ENCODE data around the gene NPM3.

NPM3 gene

DNA sequence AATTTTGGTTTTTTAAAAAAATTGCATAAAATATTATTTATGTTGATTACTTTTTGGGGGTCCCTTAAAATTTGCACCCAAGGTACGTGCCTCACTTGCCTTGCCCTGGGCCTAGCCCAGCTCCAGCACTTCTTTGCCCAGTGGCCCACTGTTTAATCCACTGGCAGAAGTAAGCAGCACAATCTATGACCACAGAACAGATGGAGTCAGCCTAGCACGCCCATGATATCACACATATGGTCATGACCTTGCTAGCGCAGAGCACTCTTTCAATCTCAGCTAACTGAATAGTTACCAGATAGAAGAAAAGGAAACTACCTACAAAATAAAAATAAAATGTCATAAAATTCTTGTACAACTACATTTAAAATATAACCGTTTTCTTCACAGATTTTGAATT is 29.4 kb upstream of the NPM3 start:
- H3K9ac ChIP-seq (ENCODE audit: low read depth, low read length, poor library complexity, severe bottlenecking), result peak overlapping the region; percentile 91
- peaks cover 52% of the 10 kb centered on the region for H3K36me3 ChIP-seq (ENCODE audit: insufficient read depth, low read length)
- H3F3A ChIP-seq (ENCODE audit: low read depth), result no peaks in the 10 kb centered on the region
- H3K4me3 ChIP-seq (ENCODE audit: low read length, poor library complexity, severe bottlenecking), result peak overlapping the region; percentile 98
- peak overlapping the region; percentile 100 for H3K4me2 ChIP-seq (ENCODE audit: low read depth, low read length, poor library complexity, severe bottlenecking)
- no peaks in the 10 kb centered on the region for H3K9me2 ChIP-seq (replicated peaks; ENCODE audit: low read depth, low read length)
- peaks cover 33% of the 10 kb centered on the region for H3K4me1 ChIP-seq (ENCODE audit: insufficient read depth, low read length, poor library complexity, severe bottlenecking)
- TF ChIP-seq, protein P1, sequence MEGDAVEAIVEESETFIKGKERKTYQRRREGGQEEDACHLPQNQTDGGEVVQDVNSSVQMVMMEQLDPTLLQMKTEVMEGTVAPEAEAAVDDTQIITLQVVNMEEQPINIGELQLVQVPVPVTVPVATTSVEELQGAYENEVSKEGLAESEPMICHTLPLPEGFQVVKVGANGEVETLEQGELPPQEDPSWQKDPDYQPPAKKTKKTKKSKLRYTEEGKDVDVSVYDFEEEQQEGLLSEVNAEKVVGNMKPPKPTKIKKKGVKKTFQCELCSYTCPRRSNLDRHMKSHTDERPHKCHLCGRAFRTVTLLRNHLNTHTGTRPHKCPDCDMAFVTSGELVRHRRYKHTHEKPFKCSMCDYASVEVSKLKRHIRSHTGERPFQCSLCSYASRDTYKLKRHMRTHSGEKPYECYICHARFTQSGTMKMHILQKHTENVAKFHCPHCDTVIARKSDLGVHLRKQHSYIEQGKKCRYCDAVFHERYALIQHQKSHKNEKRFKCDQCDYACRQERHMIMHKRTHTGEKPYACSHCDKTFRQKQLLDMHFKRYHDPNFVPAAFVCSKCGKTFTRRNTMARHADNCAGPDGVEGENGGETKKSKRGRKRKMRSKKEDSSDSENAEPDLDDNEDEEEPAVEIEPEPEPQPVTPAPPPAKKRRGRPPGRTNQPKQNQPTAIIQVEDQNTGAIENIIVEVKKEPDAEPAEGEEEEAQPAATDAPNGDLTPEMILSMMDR (conservative IDR thresholded peaks at IDR 0.05; ENCODE audit: low read length), result no peak
- no peak for TF ChIP-seq EZH2phosphoT487 (IDR thresholded peaks at IDR 0.05; ENCODE audit: borderline replicate concordance)
- no peak overlapping the region for H2AFZ ChIP-seq (ENCODE audit: low read length)
- H3K9me3 ChIP-seq (ENCODE audit: insufficient read depth, low read depth, low read length), result no peaks in the 10 kb centered on the region
- peaks cover 92% of the 10 kb centered on the region for H4K20me1 ChIP-seq (ENCODE audit: insufficient read depth, low read length, poor library complexity, severe bottlenecking)
- H3K79me2 ChIP-seq (ENCODE audit: insufficient read depth, low read length), result peaks cover 97% of the 10 kb centered on the region
- H3K27me3 ChIP-seq (ENCODE audit: insufficient read depth, low read length, poor library complexity, severe bottlenecking), result no peaks in the 10 kb centered on the region

DNA sequence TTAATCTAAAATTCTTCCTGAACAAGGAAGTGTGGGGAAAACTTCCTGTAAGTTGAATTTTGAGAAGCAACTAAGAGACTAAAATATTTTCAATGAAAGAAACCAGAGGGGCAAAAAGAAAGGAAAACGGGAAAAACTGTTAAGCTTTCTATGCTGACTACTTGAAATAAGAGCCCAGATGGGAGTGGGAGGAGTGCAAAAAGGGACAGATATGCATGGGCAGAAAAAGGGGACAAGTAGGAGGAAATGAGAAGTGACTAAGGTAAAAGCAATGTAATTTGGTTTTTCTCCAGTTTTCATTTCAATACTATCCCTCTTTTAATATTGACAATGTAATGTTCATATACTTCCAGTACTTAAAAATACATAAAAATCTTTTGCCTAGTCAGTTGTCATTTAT is 23.9 kb upstream of the NPM3 start:
- no peak overlapping the region for H3K9ac ChIP-seq (ENCODE audit: low read depth, low read length, poor library complexity, severe bottlenecking)
- H3K4me3 ChIP-seq (ENCODE audit: low read length, poor library complexity, severe bottlenecking), result no peak overlapping the region
- no peak overlapping the region for H2AFZ ChIP-seq (ENCODE audit: low read length)
- H3K27me3 ChIP-seq (ENCODE audit: insufficient read depth, low read length, poor library complexity, severe bottlenecking), result no peaks in the 10 kb centered on the region
- no peak overlapping the region for H3K4me2 ChIP-seq (ENCODE audit: low read depth, low read length, poor library complexity, severe bottlenecking)
- H3K36me3 ChIP-seq (ENCODE audit: insufficient read depth, low read length), result peaks cover 91% of the 10 kb centered on the region
- H3F3A ChIP-seq (ENCODE audit: low read depth), result no peaks in the 10 kb centered on the region
- no peaks in the 10 kb centered on the region for H3K4me1 ChIP-seq (ENCODE audit: insufficient read depth, low read length, poor library complexity, severe bottlenecking)
- H3K9me3 ChIP-seq (ENCODE audit: insufficient read depth, low read depth, low read length), result no peaks in the 10 kb centered on the region
- no peaks in the 10 kb centered on the region for H3K9me2 ChIP-seq (replicated peaks; ENCODE audit: low read depth, low read length)
- H4K20me1 ChIP-seq (ENCODE audit: insufficient read depth, low read length, poor library complexity, severe bottlenecking), result peaks cover 47% of the 10 kb centered on the region
- peaks cover 50% of the 10 kb centered on the region for H3K79me2 ChIP-seq (ENCODE audit: insufficient read depth, low read length)
- TF ChIP-seq, protein P1 (conservative IDR thresholded peaks at IDR 0.05; ENCODE audit: low read length), result no peak
- TF ChIP-seq EZH2phosphoT487 (IDR thresholded peaks at IDR 0.05; ENCODE audit: borderline replicate concordance), result no peak

- Histone ChIP-seq H3K9me2 (replicated peaks; ENCODE audit: low read depth, low read length) (no peaks in the 10 kb centered on the region), H2AFZ (ENCODE audit: low read length) (no peak overlapping the region), H3F3A (ENCODE audit: low read depth) (no peaks in the 10 kb centered on the region), H3K4me3 (ENCODE audit: low read length, poor library complexity, severe bottlenecking) (no peak overlapping the region), H3K27me3 (ENCODE audit: insufficient read depth, low read length, poor library complexity, severe bottlenecking) (no peaks in the 10 kb centered on the region), H3K4me2 (ENCODE audit: low read depth, low read length, poor library complexity, severe bottlenecking) (no peak overlapping the region), H4K20me1 (ENCODE audit: insufficient read depth, low read length, poor library complexity, severe bottlenecking) (peaks cover 43% of the 10 kb centered on the region), H3K4me1 (ENCODE audit: insufficient read depth, low read length, poor library complexity, severe bottlenecking) (no peaks in the 10 kb centered on the region), H3K79me2 (ENCODE audit: insufficient read depth, low read length) (peaks cover 48% of the 10 kb centered on the region; the same call in 1 of the 2 replicates), H3K36me3 (ENCODE audit: insufficient read depth, low read length) (peaks cover 94% of the 10 kb centered on the region), H3K9ac (ENCODE audit: low read depth, low read length, poor library complexity, severe bottlenecking) (no peak overlapping the region), H3K9me3 (ENCODE audit: insufficient read depth, low read depth, low read length) (no peaks in the 10 kb centered on the region)
- no peak for TF ChIP-seq EZH2phosphoT487 (IDR thresholded peaks at IDR 0.05; ENCODE audit: borderline replicate concordance)
These were observed 20.3 kb upstream of the NPM3 start for GRCh38 chr10:101803511-101803910.

- Histone ChIP-seq H3F3A (ENCODE audit: low read depth) (no peaks in the 10 kb centered on the region), H3K4me2 (ENCODE audit: low read depth, low read length, poor library complexity, severe bottlenecking) (no peak overlapping the region), H3K27me3 (ENCODE audit: insufficient read depth, low read length, poor library complexity, severe bottlenecking) (no peaks in the 10 kb centered on the region), H3K9me3 (ENCODE audit: insufficient read depth, low read depth, low read length) (no peaks in the 10 kb centered on the region), H4K20me1 (ENCODE audit: insufficient read depth, low read length, poor library complexity, severe bottlenecking) (peaks cover 58% of the 10 kb centered on the region), H3K9me2 (replicated peaks; ENCODE audit: low read depth, low read length) (no peaks in the 10 kb centered on the region), H3K36me3 (ENCODE audit: insufficient read depth, low read length) (peaks cover 99% of the 10 kb centered on the region), H3K4me3 (ENCODE audit: low read length, poor library complexity, severe bottlenecking) (no peak overlapping the region), H3K79me2 (ENCODE audit: insufficient read depth, low read length) (peaks cover 49% of the 10 kb centered on the region), H3K4me1 (ENCODE audit: insufficient read depth, low read length, poor library complexity, severe bottlenecking) (no peaks in the 10 kb centered on the region), H2AFZ (ENCODE audit: low read length) (no peak overlapping the region), H3K9ac (ENCODE audit: low read depth, low read length, poor library complexity, severe bottlenecking) (no peak overlapping the region)
- TF ChIP-seq, protein P1 (conservative IDR thresholded peaks at IDR 0.05; ENCODE audit: low read length), result no peak
- TF ChIP-seq EZH2phosphoT487 (IDR thresholded peaks at IDR 0.05; ENCODE audit: borderline replicate concordance), result no peak
These were observed 14.3 kb upstream of the NPM3 start for GRCh38 chr10:101797403-101798059.
